NCI-H1105 treated with DMSO at 0.1 percent for 48 hours (cell line): ENCODE data around the gene ZSCAN20.
"Not testable (repeated sequence)": the region's sequence is repeated elsewhere in the genome, so short reads cannot be mapped to it uniquely, and the experiment has no call there.

ENCODE experiments used
- DNase-seq: peaks from one replicate; lab custom pipeline; 2025; lab: John Stamatoyannopoulos, UW

Gene ZSCAN20

DNA sequence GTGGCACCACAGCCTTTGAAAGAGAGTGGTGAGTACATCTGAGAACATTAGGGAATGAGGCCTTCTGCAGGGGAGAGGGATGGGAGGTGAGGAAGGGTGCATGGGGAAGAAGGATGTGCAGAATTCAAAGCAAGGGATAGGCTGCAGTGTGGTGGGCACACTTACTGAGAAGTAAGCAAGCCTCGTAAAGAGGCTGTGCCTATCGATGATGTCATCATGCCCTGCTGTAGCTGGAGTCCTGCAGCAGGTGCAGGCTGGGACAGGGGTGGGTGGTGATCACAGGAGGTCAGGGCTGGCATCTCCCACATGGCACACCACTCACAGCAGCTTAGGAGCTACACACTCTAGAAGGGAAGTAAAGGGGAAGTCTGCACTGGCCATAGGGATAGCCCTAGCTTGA lies 16.2 kb downstream of the ZSCAN20 start:
- no peak for DNase-seq

DNA sequence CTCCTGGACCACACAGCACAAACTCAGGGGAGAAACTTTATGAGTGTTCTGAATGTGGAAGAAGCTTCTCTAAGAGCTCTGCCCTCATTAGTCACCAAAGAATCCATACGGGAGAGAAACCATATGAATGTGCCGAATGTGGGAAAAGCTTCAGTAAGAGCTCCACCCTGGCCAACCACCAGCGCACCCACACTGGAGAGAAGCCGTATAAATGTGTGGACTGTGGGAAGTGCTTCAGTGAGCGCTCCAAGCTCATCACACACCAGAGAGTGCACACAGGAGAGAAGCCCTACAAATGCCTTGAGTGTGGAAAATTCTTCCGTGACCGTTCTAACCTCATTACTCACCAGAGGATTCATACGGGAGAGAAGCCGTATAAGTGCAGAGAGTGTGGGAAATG lies 22.5 kb downstream of the ZSCAN20 start:
- no peak for DNase-seq

DNA sequence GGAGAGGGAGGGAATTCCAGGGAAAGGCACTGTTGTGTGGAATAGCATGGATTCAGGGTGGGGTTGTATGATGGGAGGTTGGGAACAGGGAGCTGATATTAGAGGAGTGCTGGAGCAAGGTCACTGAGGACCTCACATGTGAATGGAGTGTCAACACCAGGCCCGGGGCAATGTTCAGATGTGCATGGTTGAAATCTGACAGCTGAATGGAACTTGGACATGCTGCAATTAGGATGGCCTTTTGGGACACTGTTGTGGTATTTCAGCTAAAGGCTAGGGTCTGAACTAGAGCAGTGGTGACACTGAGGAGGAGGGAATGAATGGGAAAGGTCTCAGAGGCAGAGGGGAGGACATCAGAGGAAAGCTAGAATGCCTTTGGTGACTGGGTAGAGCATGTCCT lies 25.0 kb downstream of the ZSCAN20 start:
- no peak for DNase-seq

DNA sequence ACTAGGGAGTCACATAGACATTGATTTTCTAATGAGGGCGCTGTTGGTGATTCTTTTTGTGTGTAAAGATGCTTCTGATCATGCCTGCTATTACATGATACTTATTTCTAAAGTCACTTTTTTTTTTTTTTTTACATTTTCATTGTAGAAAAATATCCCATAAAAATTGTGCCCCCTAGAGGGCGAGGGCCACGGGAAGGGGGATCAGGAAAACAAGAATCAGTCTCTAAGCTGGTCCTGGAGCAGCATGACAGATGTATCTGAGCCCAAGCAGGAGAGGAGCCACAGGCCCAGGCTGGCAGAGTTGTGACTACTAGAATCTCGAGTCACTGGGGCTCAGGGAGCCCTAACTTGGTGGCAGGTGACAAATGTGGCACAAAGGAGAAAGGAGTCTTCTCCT lies 28.1 kb downstream of the ZSCAN20 start:
- DNase-seq: no peak

DNA sequence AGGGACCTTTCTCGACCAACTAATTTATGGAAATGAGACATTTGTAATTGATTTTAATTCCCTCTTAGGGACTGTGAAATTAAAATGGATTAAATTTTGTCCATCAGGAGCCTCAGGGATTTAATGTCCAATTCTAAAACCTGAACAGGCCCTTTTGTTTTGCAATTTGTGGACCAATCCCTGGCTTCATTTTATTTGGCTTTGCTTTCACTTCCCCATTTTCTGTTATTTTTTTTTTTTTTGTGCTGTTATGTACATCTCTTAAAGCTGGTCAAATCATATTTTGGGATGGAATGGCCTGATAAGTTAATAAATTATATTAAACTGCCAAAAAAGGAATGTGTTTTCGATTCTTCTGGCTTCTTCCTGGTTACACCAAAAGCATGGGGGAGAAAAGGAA lies 28.9 kb downstream of the ZSCAN20 start:
- DNase-seq: no peak

DNA sequence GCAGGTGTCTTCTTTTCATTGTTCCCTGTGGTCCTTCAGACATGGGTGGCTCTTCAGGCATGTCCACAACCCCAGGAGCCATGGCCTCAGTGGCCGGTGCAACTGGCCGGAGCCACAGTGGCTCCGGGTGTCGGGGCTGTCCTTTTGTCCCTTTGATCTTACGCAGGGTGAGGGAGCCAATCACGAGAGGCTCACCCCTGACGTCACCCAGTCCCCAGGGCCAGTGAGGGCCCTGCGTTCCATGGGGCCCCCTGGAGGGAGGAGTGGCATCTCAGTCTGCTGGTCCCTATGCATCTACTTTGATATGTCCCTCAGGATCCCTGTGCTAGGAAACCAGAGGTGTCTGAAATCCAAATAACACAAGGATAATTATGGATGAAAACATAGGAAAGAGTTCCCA lies 29.3 kb downstream of the ZSCAN20 start:
- no peak for DNase-seq

DNA sequence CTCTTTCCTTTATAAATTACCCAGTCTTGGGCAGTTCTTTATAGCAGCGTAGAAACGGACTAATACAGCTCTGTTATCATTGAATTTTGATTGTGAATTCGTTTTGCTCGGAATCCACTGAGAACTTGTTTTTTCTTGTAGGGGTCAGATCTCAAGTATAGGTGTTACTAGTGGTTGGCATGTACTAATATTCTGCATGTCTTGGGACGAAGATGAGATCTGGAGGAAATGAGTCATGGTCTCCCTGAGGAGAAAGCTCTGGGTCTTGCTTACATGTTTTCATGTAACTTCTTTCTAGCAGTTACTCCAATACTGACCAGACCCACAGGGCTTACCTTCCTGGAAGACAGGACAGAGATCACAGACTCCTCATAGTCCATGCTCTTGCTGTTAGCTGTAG lies 30.3 kb downstream of the ZSCAN20 start:
- no peak for DNase-seq

DNA sequence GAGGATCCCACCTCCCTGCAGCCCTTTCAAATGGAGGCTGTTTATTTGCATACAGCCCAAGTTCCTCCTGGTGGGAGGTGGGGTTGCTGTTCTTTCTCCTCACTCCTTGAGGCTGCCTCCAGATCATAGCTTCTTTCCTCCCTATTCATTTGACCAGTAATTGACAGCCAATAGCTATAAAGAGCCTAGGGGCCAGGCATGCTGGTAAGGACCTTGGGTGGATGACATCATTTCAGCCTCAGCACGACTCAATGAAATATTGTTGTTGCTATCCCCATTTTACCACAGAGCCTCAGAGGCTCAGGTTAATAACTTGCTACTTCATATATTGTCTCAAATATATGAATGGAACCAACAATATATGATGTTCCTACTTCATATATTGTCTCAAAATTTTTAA lies 31.1 kb downstream of the ZSCAN20 start:
- DNase-seq: no peak

DNA sequence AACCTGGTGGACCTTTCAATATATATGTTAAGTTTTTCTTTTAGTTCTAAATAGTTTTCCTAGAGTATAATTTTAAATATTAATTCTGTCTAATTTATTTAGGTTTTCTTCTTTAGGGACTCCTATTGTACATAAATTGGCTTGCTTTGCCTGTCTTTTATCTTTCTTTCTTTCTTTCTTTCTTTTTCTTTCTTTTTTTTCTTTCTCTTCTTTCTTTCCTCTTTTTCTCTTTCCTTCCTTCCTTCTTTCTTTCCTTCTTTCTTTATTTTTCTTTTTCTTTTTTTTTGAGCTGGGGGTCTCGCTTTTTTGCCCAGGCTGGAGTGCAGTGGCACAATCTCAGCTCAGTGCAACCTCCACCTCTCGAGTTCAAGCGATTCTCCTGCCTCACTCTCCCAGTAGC lies 35.2 kb downstream of the ZSCAN20 start:
- DNase-seq: no peak

DNA sequence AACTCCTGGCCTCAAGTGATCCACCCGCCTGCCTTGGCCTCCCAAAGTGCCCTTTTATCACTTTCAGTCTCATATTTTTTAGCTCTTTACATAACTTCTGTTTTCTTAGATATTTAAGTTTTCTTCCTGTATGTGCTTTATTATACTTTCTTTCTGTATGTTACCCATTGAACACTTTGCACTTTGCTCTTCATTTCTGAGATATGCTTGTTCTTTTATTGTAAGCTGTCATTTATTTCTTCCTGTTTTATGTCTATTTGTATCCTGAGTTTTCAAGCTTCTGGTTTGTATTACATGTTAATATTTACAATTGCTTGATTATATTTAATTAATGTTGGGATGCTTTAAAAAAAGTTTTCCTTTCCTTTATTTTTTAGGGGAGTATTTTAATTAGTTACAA lies 35.7 kb downstream of the ZSCAN20 start:
- DNase-seq: no peak

DNA sequence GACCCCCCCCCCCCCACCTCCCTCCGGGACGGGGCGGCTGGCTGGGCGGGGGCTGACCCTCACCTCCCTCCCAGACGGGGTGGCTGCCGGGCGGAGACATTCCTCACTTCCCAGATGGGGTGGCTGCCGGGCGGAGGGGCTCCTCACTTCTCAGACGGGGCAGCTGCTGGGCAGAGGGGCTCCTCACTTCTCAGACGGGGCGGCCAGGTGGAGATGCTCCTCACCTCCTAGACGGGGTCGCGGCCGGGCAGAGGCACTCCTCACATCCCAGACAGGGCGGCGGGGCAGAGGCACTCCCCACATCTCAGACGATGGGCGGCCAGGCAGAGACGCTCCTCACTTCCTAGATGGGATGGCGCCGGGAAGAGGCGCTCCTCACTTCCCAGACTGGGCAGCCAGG lies 36.8 kb downstream of the ZSCAN20 start:
- not testable (repeated sequence) for DNase-seq

DNA sequence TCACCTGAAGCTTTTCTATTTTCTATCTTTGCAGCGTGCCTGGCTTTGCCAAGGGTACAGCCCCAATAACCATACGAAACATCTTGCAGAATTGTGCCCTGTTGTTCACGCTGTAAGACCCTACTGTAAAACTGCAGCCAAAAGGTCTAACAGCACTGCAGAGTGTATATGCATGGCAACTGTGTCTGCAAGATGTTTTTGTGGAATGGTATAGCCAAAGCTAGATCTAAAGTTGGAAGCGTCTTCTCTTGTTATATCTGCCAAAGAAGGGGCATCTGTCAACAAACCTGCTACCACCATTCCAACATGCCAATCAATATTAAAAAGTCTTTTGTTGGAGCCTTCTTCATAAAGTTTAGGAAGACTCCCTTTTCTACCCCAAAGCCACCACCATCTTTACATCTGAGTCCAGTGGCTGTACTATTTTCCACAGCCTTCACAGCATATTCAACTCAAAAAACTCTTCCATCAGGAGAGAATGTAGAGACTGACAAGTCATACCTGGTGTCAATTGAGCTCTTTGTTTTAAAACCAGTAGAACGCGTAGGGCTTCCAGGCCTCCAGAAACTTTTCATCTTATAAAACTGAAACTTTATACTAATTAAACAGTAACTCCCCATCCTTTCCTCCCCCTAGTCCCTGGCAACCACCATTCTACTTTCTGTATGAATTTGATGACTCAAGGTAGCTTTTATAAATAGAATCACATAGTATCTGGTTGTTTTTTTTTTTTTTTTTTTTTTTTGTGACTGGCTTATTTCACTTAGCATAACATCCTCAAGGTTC lies 40.0 kb downstream of the ZSCAN20 start:
- no peak for DNase-seq

DNA sequence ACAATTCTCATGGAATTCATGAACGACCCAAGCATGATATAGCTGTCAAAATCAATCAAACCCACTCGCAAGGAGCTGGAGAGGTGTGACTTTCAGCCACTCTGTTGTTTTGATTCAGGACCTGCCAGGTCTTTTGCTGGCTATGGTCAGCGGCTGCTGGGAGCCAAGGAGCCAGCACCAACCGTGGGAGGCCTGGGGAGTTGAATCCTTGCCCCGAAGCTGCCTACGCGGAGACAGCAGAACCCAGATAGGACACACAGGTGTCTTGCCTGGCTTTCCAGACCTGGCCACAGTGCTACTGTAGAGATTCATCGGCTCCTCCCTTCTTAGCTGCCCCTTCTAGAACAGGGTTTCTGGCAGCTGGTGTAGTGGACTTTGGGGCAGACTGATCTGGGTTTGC lies 42.7 kb downstream of the ZSCAN20 start:
- no peak for DNase-seq

DNA sequence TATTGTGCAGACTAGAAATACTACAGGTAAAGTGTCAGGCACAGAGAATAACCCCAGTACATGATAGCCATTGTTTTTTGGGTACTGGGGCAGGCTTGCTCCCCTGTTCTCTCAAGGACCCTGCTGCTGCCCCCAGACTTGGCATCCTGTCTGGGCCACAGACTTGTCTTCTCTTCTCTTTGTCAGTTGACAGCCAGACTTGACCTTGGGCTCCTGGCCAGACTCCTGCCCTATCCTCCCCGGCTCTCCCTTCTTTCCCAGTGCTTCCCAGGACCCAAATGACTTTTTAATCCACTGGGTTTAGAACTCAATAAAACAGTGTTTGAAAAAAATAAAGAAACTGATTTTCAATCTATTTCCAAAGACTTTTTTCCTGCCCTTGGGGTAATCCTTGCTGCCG lies 43.2 kb downstream of the ZSCAN20 start:
- DNase-seq: no peak

DNA sequence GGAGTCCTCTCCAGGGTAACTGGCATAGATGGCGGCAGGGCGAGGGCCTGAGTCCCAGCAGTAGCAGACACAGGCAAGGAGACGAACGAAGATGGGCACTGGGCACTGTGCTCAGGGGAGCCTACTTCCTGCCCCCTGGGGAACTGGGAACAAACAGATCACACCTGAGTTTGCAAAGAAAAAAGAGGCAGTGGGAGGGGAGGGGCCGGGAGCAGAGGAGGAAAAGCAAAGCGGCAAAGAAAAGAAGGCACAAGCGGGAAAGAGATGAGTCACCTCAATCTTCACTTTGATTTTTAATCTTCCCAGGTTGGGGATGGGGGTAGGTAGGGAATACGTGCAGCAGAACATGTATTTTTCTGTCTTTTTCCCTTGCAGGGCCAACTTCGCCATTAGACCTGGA lies 44.0 kb downstream of the ZSCAN20 start:
- no peak for DNase-seq

DNA sequence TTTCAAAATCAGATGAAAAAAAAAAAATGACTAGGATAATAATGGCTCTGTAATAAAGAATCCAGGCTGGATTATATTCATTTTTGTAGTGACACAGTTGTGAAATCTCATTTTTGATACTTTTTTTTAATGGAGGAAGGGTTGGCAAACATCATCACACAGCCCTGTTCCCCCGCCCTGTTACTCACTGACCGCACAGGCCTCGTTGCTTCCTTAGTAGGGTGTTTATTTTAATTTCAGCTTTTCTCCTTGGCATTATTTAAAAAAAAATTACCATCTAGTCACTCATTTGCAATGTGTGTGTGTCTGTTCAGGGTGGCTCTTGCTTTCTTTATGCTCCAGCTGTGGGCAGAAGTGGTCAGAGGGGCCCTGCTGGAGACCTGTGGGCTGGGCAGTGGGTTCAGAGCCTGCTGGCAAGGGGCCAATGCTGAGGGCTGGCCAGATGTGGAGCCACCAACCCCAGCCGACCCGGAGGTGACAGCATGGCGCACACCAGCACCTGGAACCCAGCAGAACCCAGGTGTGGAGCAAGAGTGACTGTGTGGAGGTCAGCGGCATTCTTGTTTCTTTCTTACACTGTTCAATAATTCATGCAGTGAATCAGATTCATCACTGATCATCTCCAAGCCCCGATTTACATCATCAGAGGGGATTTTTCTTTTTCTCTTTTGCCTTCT lies 44.6 kb downstream of the ZSCAN20 start:
- DNase-seq: no peak

DNA sequence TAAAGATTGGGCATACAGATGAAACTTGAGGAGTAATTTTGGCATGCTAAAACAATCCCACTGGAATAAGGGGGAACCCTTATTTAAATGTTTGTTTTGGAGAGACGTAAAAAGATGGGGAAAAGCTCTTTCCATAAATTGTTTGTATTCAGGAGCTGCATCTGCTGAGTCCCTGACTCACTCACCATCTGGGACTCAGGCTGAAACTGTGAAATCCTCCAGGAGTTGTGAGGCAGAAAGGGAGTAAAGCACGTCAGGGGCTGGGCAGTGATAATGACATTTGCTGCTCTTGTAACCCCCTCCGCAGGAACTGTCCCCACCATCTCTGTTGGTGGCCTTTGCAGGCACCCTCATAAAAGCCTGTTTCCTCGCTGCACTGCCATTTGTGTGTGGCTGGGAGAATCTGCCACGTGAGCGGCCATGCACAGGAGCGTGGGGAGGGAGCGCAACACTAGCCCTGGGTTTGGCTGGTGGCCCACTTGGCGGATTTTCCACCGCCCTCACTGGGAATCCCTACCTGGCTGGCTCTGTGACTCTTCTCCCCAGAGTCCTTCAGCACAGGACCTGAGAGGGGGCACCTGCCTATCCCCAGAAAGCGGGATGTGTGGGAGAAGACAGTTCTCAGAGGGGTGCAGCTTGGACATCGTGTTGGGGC lies 45.3 kb downstream of the ZSCAN20 start:
- DNase-seq: no peak

DNA sequence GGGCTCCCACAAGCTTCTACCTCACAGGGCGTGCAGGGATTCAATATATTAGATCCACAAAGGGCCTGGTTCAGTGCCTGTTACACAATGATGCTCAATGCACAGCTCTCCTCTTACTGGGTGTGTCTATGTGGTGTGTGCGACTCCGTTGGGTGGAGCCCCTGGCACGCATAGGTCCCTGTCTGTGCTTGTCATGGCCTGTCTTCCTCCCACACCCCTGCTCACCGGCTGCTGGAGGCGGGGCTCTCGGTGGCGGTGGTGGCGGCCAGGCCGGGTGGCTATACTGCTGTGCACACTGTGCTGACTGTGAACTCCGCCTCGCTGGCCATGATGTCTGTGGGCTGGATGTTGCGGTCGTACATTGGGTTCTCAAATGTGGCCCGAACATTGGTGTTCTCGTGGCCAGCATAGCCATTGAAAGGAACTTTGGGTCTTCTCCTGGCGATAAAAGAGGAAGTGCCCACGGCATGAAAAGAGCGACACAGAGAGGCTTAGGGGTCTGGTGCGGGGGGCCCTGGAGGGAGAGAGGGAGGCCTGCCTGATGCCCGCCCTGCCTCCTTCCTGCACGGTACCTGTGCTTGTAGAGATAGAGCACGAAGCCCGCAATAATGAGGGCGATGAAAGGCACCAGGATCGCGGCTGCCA lies 46.9 kb downstream of the ZSCAN20 start:
- DNase-seq: no peak

DNA sequence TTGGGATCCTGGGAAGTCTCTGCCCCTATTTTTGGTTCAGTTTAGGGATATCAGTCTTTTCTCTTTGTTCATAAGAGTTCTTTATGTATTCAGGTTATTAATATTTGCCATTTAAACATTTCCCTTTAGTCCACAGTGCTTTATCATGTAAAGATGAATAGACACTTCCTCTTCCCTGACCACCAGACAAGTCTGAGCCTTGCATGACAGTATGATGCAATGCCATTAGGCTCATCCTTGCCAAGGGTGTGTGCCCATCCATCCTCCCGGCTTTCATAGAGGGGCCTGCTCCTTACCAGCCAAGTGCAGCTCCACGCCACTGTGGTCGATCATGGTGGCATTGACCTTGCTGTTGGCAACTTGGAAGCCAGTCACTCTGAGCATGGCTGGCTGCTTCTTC lies 52.1 kb downstream of the ZSCAN20 start:
- no peak for DNase-seq

DNA sequence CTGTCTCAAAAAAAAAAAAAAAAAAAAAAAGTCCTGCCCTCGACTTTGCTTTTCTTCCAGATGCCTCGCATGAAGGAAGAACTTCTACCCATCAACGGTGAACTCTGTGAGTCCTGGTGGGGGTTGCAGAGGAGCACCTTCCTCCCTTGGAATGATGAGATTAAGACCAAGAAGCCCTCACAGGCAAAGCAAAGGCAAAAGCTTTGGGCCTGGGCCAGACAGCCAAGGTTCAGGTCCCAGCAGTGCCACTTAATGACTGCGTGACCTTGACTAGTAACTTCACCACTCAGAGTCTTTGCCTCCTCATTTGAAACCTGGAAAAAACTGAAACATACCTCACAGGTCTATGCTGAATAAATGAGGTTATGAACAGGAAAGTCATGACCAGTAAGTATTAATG lies 55.5 kb downstream of the ZSCAN20 start:
- no peak for DNase-seq

DNA sequence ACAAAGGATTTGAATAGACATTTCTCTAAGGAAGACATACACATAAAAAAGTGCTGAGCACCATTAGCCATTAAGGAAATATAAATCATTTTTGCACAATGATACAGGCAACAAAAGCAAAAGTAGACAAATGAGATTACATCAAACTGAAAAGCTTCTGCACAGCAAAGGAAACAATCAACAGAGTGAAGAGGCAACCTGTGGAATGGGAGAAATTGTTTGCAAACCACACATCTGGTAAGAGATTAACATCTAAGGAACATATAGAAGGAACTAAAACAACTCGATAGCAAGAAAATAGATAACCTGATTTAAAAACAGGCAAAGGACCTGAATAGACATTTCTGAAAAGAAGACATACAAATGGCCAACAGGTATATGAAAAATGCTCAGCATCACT lies 57.5 kb downstream of the ZSCAN20 start:
- no peak for DNase-seq

DNA sequence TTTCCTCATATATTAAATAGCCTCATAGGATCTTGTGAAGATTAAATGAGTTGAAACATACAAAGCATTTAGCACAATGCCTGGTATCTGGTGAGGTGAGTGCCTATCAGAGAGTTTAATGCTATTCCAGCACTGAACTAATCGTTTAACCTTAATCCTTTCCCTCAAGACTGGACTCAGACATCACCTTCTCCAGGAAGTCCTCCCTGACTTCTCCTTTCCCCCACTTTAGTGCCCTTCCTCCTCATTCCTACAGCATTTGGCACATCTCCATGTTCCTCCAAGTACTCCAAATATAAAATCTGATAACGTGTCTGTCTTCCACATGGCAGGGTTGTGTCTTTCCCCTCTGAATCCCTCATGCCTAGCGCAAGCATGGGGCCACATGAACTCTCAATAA lies 59.8 kb downstream of the ZSCAN20 start:
- no peak for DNase-seq

DNA sequence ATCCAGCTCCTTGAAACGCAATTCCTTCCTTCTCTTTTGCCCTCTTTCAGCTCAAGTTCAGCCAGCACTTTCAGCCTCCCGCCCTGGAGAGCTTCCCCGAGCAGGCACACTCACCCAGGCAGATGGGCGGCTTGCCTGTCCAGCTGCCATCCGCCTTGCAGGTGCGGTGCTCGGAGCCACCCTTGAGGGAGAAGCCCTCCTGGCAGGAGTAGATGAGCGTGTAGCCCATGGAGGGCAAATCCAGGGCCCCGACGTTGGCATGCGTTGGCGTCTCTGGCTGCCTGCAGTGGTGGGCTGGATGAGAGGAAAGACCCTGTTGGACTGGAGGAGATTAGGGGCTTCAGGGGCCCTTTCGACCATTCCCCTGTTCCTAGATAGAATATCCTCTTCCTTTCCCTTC lies 60.5 kb downstream of the ZSCAN20 start:
- no peak for DNase-seq
